Spleen (tissue), 11 donors: ENCODE data around the gene CCDC39. TPM values are rescaled to one million over a fixed set of nuclear protein-coding genes. Genes with fewer than 3 reads are reported as not detected.
"Not testable (repeated sequence)": the region's sequence is repeated elsewhere in the genome, so short reads cannot be mapped to it uniquely, and the experiment has no call there.

Experiments
- DNase-seq: peaks from one replicate; pipeline ENCODE4 v3.0.0-alpha.2; 2020
- H3K27ac ChIP-seq, 8 donors: fragments of 200-600 bp; sonication (generic) in 7 of 8; 1 replicate in 4 of 8; 2 replicates in 4 of 8; pipeline versions ENCODE4 v1.5.0 to v1.8.0; 2016 to 2021; ENCODE audit warnings: inconsistent platforms in 4 of 8, mild to moderate bottlenecking in 4 of 8, moderate library complexity in 1 of 8
- H3K27me3 ChIP-seq, 7 donors: fragments of 200-600 bp; sonication (generic) in 6 of 7; replicated peaks in 1 of 7; 1 replicate in 4 of 7; 2 replicates in 3 of 7; pipeline versions ENCODE4 v1.5.0 to v1.8.0; 2016 to 2021; ENCODE audit warnings: inconsistent platforms in 3 of 7, mild to moderate bottlenecking in 1 of 7
- H3K36me3 ChIP-seq, 6 donors: fragments of 200-600 bp; sonication (generic) in 5 of 6; 1 replicate in 4 of 6; 2 replicates in 2 of 6; pipeline versions ENCODE4 v1.5.0 to v1.8.0; 2016 to 2021; ENCODE audit warnings: inconsistent platforms in 2 of 6
- H3K4me1 ChIP-seq, 6 donors: fragments of 200-600 bp; sonication (generic) in 5 of 6; 1 replicate in 3 of 6; 2 replicates in 3 of 6; pipeline versions ENCODE4 v1.5.0 to v1.8.0; 2016 to 2021; ENCODE audit warnings: inconsistent platforms in 3 of 6
- H3K4me3 ChIP-seq, 8 donors: fragments of 200-600 bp; sonication (generic) in 7 of 8; 1 replicate in 4 of 8; 2 replicates in 4 of 8; pipeline versions ENCODE4 v1.5.0 to v1.8.0; 2016 to 2021; ENCODE audit warnings: inconsistent platforms in 4 of 8, mild to moderate bottlenecking in 4 of 8, moderate library complexity in 2 of 8
- H3K9me3 ChIP-seq, 8 donors: fragments of 200-600 bp; sonication (generic) in 7 of 8; 1 replicate in 4 of 8; 2 replicates in 4 of 8; pipeline versions ENCODE4 v1.5.0 to v1.8.0; 2016 to 2021; ENCODE audit warnings: inconsistent platforms in 4 of 8
- POLR2A ChIP-seq, 3 donors: fragments of 450-650 bp; IDR thresholded peaks; one replicate each; pipeline ENCODE4 v1.5.1; 2017; ENCODE audit warnings: antibody characterized with exemption in 3 of 3, mild to moderate bottlenecking in 1 of 3
- POLR2AphosphoS5 ChIP-seq, 3 donors: sonication (generic); formaldehyde crosslinking; IDR thresholded peaks; one replicate each; pipeline ENCODE4 v1.5.1; 2017; ENCODE audit warnings: antibody characterized with exemption in 3 of 3
- WGBS, 5 donors: extraction: QIAGEN DNeasy Blood & Tissue Kit in 3 of 5; methylation state at CpG; one replicate each; pipeline versions ENCODE4 v1.1.5 to v1.1.7; 2013 to 2018; 5-methylcytosine and 5-hydroxymethylcytosine counted together
- intact Hi-C: fragments of 100-400 bp; cut with DNase I; formaldehyde crosslinking; loops from one replicate; pipeline ENCODE4 v1.15.0; 2023; ENCODE audit warnings: low total_unique reads
- polyA plus RNA-seq, 3 donors: library from polyadenylated mRNA; stranded (reverse); fragments of 200-250 nt; gene quantifications; one replicate each; pipeline ENCODE4 v1.2.1, GENCODE V29; 2013
- total RNA-seq, 7 donors: library from RNA; depleted of rRNA in 3 of 7; stranded (reverse); fragments of >200 nt in 3 of 7; fragmentation: NEBNext Ultra II Directional in 4 of 7; extraction: Animal tissue kit (Norgen Biotek cat#: 25700) in 4 of 7; gene quantifications; one replicate each; pipeline versions ENCODE4 v1.1.0 to v1.2.1, GENCODE V29; 2016 to 2021
- TF ChIP-seq, protein P1 (sequence below), 11 experiments: fragments of 200-600 bp in 7 of 11; fragments of 450-650 bp in 4 of 11; sonication (generic) in 4 of 11; IDR thresholded peaks in 8 of 11; conservative IDR thresholded peaks in 3 of 11; 1 replicate in 7 of 11; 2 replicates in 4 of 11; pipeline versions ENCODE4 v1.4.0 to v1.8.0; 2016 to 2021; ENCODE audit warnings: antibody characterized with exemption in 11 of 11, inconsistent platforms in 4 of 11, mild to moderate bottlenecking in 1 of 11
- donor health status: healthy with polysubstance abuse.
- donor health status: DM: no; HTN: no; CAD: no; lungs with moderate emphysema.
- donor health status: DM: no; HTN: no; CAD: no.
- donor health status: Bipolar disorder and iron deficiency.
- donor health status: healthy.
- donor health status: DM: no; HTN: no; CAD: no.
- donor health status: DM: yes; HTN: yes; CAD: no.

Gene CCDC39
- total and polyA plus RNA-seq, 10 donors: 0.11 to 0.34 (median 0.13) TPM; not detected in 7

DNA sequence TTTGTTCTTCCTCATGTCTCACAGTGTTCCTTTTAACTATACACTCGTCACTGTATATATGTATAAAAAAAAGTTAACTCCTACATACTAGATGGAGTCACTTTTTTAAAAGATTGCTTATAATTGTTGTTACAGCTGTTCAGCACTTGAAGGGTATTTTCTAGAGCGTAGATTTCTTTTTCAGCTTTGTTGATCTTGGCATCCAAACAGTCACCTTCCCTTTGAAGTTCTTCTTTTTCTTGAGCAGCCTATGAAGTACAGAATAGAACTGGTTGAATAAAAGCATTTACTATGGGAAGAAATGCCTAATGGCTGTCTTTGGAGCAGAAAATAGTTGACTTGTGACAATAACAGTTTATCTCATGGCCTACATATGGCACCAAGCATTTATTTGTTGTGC, 59.6 kb downstream of the CCDC39 start:
- intact Hi-C loops: no loop called here
- DNase-seq: no peak
- Histone ChIP-seq H3K4me1 (no peaks in the 10 kb centered on the region), H3K9me3 (peaks cover 0 to 6% (median 0%) of the 10 kb centered on the region in 8 donors), H3K27ac (no peak overlapping the region), H3K4me3 (no peak overlapping the region), H3K27me3 (no peaks in the 10 kb centered on the region), H3K36me3 (peaks cover 0 to 21% (median 1%) of the 10 kb centered on the region in 6 donors)
- 84 to 88% (median 87%) methylated on average over 2 of the region's 2 CpGs for WGBS, 5 donors
- TF ChIP-seq, protein P1, sequence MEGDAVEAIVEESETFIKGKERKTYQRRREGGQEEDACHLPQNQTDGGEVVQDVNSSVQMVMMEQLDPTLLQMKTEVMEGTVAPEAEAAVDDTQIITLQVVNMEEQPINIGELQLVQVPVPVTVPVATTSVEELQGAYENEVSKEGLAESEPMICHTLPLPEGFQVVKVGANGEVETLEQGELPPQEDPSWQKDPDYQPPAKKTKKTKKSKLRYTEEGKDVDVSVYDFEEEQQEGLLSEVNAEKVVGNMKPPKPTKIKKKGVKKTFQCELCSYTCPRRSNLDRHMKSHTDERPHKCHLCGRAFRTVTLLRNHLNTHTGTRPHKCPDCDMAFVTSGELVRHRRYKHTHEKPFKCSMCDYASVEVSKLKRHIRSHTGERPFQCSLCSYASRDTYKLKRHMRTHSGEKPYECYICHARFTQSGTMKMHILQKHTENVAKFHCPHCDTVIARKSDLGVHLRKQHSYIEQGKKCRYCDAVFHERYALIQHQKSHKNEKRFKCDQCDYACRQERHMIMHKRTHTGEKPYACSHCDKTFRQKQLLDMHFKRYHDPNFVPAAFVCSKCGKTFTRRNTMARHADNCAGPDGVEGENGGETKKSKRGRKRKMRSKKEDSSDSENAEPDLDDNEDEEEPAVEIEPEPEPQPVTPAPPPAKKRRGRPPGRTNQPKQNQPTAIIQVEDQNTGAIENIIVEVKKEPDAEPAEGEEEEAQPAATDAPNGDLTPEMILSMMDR (IDR thresholded peaks at IDR 0.05 in 8 of 11, conservative IDR thresholded peaks at IDR 0.05 in 3 of 11): no peak
- no peak for TF ChIP-seq POLR2AphosphoS5 (IDR thresholded peaks at IDR 0.05)
- TF ChIP-seq POLR2A (IDR thresholded peaks at IDR 0.05): no peak

DNA sequence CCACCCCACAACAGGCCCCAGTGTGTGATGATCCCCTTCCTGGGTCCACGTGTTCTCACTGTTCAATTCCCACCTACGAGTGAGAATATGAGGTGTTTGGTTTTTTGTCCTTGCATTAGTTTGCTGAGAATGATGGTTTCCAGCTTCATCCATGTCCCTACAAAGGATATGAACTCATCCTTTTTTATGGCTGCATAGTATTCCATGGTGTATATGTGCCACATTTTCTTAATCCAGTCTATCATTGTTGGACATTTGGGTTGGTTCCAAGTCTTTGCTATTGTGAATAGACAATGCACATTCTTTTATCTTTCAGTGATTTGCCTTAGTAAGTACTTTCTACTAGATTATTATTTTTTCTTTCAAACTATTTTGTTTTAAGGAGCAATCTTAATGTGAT, 60.7 kb downstream of the CCDC39 start:
- intact Hi-C loops, H3K27ac ChIP-seq, H3K4me1 ChIP-seq, DNase-seq, H3K27me3 ChIP-seq, H3K4me3 ChIP-seq, H3K9me3 ChIP-seq: not testable (repeated sequence)
- WGBS, 5 donors: 95 to 98% (median 98%) methylated on average over 2 of the region's 2 CpGs
- H3K36me3 ChIP-seq: peaks cover 0 to 26% (median 7%) of the 10 kb centered on the region in 6 donors

DNA sequence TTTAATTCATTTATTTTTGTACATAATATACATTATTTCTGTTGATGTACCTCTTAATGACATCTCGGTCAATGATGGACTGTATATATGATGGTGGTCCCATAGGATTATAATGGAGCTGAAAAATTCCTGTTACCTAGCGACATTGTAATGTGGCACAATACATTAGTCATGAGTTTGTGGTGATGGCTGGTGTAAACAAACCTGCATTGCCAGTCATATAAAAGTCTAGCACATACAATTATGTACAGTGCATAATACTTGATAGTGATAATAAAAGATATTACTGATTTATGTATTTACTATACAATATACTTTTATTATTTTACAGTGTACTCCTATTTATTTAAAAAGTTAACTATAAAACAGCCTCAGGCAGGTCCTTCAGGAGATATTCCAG, 62.2 kb downstream of the CCDC39 start:
- Histone ChIP-seq H3K27ac (no peak overlapping the region), H3K4me3 (no peak overlapping the region), H3K27me3 (no peaks in the 10 kb centered on the region), H3K4me1 (no peaks in the 10 kb centered on the region), H3K9me3 (peaks cover 0 to 6% (median 0%) of the 10 kb centered on the region in 8 donors), H3K36me3 (peaks cover 0 to 41% (median 19%) of the 10 kb centered on the region in 6 donors)
- intact Hi-C loops: no loop called here
- WGBS, 5 donors: 93 to 98% (median 97%) methylated on average over 2 of the region's 2 CpGs
- TF ChIP-seq, protein P1 (IDR thresholded peaks at IDR 0.05 in 8 of 11, conservative IDR thresholded peaks at IDR 0.05 in 3 of 11): no peak
- TF ChIP-seq POLR2A (IDR thresholded peaks at IDR 0.05): no peak
- DNase-seq: no peak

DNA sequence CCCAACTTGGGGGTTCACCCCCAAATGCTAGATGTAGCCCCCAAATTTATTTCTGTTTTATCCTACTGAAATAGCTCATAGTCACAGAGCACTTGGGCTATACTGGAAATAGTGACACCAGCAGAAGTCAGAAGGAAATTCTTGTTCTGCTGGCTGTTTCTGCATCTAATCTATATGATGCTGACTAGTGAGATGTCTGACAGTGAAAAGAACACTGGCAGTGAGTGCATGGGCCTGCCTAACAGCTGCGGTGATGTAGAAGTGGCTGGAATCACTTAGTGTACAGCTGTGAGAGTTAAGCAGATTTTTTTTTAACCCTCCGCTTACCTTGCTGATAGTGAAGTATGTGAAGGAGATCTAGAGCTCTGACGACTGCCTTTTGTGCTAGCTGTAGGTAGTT, 63.3 kb downstream of the CCDC39 start:
- H3K27ac ChIP-seq: no peak overlapping the region
- peaks cover 0 to 52% (median 29%) of the 10 kb centered on the region in 6 donors for H3K36me3 ChIP-seq
- no peaks in the 10 kb centered on the region for H3K27me3 ChIP-seq
- H3K9me3 ChIP-seq: peaks cover 0 to 6% (median 0%) of the 10 kb centered on the region in 8 donors
- no peak for DNase-seq
- H3K4me1 ChIP-seq: no peaks in the 10 kb centered on the region
- TF ChIP-seq, protein P1 (IDR thresholded peaks at IDR 0.05 in 8 of 11, conservative IDR thresholded peaks at IDR 0.05 in 3 of 11): no peak
- no peak for TF ChIP-seq POLR2A (IDR thresholded peaks at IDR 0.05)
- TF ChIP-seq POLR2AphosphoS5 (IDR thresholded peaks at IDR 0.05): no peak
- H3K4me3 ChIP-seq: no peak overlapping the region
- intact Hi-C loops: no loop called here
- WGBS, 5 donors: 74 to 90% (median 84%) methylated on average over 3 of the region's 3 CpGs

DNA sequence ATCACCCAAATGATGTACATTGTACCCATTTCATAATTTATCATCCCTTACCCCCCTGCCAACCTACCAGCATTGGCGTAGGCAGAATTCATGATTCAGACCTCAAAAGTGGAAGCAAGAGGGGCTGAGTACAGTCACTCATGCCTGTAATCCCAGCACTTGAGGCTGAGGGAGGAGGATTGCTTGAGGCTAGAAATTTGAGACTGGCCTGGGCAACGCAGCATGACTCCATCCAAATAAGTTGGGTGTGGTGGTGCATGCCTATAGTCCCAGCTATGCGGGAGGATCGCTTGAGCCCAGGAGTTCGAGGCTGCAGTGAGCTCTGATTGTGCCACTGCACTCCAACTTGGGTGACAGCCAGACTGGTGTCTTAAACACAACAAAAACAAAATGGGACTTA, 66.9 kb downstream of the CCDC39 start:
- intact Hi-C loops: no loop called here
- peaks cover 8 to 80% (median 63%) of the 10 kb centered on the region in 6 donors for H3K36me3 ChIP-seq
- TF ChIP-seq POLR2AphosphoS5 (IDR thresholded peaks at IDR 0.05): peak in 1 of 3 donors; percentile 46
- no peak for TF ChIP-seq POLR2A (IDR thresholded peaks at IDR 0.05)
- H3K27ac ChIP-seq: no peak overlapping the region
- DNase-seq: no peak
- H3K4me1 ChIP-seq: no peaks in the 10 kb centered on the region
- WGBS, 5 donors: 95 to 99% (median 96%) methylated on average over 5 of the region's 5 CpGs
- no peaks in the 10 kb centered on the region for H3K9me3 ChIP-seq
- no peaks in the 10 kb centered on the region for H3K27me3 ChIP-seq
- H3K4me3 ChIP-seq: no peak overlapping the region
